H1 (cell line): Measurements from ENCODE around the gene TUBGCP6.

Source experiments
- CHD1 ChIP-seq: IDR thresholded peaks from 2 replicates; pipeline ENCODE4 v1.6.1; 2012; ENCODE audit warnings: low read depth, low read length, improper control_type of control experiment
- EP300 ChIP-seq, 2 experiments: IDR thresholded peaks; 1 replicate in 1 of 2; 2 replicates in 1 of 2; pipeline ENCODE4 v1.6.1; 2011 to 2012; ENCODE audit warnings: low read depth in 2 of 2, low read length in 2 of 2, mild to moderate bottlenecking in 2 of 2, borderline replicate concordance in 1 of 2, inconsistent platforms in 1 of 2, moderate library complexity in 1 of 2
- EZH2 ChIP-seq: fragments of 200-600 bp; sonication (generic); IDR thresholded peaks from 2 replicates; pipeline ENCODE4 v1.7.1; 2012; ENCODE audit warnings: low read depth, mild to moderate bottlenecking, moderate library complexity, low read length, inconsistent platforms; ENCODE audit not compliant: severe bottlenecking
- JUN ChIP-seq: IDR thresholded peaks from 2 replicates; pipeline ENCODE4 v1.6.1; 2011; ENCODE audit warnings: low read depth, mild to moderate bottlenecking, improper control_type of control experiment, low read length
- KDM5A ChIP-seq: fragments of 200-600 bp; IDR thresholded peaks from 2 replicates; pipeline ENCODE4 v1.7.1; 2012; ENCODE audit warnings: mild to moderate bottlenecking, low read length, inconsistent platforms, mixed read lengths
- POLR2A ChIP-seq, 2 experiments: IDR thresholded peaks; 1 replicate in 1 of 2; 2 replicates in 1 of 2; pipeline ENCODE4 v1.6.1; 2011; ENCODE audit warnings: low read depth in 2 of 2, low read length in 2 of 2, mild to moderate bottlenecking in 2 of 2; ENCODE audit errors: control extremely low read depth in 1 of 2
- RAD21 ChIP-seq, 2 experiments: IDR thresholded peaks in 1 of 2; conservative IDR thresholded peaks in 1 of 2; 2 replicates each; pipeline ENCODE4 v1.6.1; 2011; ENCODE audit warnings: low read depth in 2 of 2, low read length in 2 of 2, improper control_type of control experiment in 1 of 2, inconsistent platforms in 1 of 2, mild to moderate bottlenecking in 1 of 2, moderate library complexity in 1 of 2
- SUZ12 ChIP-seq: fragments of 200-600 bp; sonication (generic); IDR thresholded peaks from 2 replicates; pipeline ENCODE4 v1.6.1; 2012; ENCODE audit warnings: mild to moderate bottlenecking, inconsistent platforms, low read length, moderate library complexity, mixed read lengths
- TAF7 ChIP-seq: optimal IDR thresholded peaks from 2 replicates; pipeline ENCODE3; 2011; ENCODE audit warnings: low read depth, mild to moderate bottlenecking, inconsistent platforms, low read length, moderate library complexity, borderline replicate concordance
- TBP ChIP-seq: IDR thresholded peaks from 2 replicates; pipeline ENCODE4 v1.6.1; 2011; ENCODE audit warnings: low read depth, low read length, improper control_type of control experiment
- TEAD4 ChIP-seq: IDR thresholded peaks from 2 replicates; pipeline ENCODE4 v1.6.1; 2012; ENCODE audit warnings: low read depth, low read length, inconsistent platforms, mixed read lengths
- TF ChIP-seq, protein P1 (sequence below), 3 experiments: IDR thresholded peaks; 1 replicate in 2 of 3; 2 replicates in 1 of 3; pipeline versions ENCODE4 v1.5.1 to v1.6.1; 2011; ENCODE audit warnings: low read length in 3 of 3, mild to moderate bottlenecking in 3 of 3, inconsistent platforms in 2 of 3, low read depth in 1 of 3, moderate library complexity in 1 of 3; ENCODE audit not compliant: insufficient read depth in 1 of 3; ENCODE audit errors: control extremely low read depth in 1 of 3

DNA sequence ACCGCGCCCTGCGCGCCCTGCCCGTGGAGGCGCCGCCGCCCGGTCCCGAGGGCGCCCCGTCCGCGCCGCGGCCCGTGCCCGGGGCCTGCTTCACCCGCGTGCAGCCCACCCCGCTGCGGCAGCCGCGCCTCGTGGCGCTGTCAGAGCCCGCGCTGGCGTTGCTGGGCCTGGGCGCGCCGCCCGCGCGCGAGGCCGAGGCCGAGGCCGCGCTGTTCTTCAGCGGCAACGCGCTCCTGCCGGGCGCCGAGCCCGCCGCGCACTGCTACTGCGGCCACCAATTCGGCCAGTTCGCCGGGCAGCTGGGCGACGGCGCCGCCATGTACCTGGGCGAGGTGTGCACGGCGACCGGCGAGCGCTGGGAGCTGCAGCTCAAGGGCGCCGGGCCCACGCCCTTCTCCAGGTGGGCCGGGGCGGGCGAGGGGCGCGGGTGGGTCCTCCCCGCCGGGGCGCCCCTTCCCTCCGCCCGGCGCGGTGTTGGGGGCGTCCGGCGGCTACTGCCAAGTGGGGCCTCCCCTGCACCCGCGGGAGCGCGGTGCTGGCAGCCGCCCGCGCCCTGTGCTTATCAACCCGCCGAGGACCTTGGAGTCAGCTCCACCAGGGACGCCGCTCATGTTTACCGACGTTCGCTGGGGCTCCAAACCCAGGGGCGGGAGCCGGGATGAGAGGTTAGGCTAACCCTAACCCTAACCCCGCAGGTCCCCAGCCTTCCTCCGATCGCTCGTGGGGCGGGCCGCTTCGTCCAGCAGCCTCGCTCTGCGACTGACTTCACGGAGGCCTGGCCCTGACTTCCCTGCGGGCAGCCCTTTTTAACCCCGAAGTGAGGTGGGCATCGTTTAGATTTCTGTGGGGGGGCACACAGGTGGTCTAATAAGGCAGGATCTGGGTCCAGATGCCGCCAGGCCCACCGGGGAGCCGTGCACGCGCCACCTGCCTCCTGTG is 43.4 kb downstream of the TUBGCP6 start:
- TF ChIP-seq POLR2A (IDR thresholded peaks at IDR 0.05; ENCODE audit: control extremely low read depth in 1 of 2, low read depth in 2 of 2, low read length in 2 of 2) (no peak), TAF7 (no peak), TBP (no peak), EP300 (IDR thresholded peaks at IDR 0.05; ENCODE audit: borderline replicate concordance in 1 of 2, low read depth in 2 of 2, low read length in 2 of 2) (no peak), CHD1 (no peak), SUZ12 (no peak), EZH2 (no peak), TEAD4 (no peak), RAD21 (IDR thresholded peaks at IDR 0.05 in 1 of 2, conservative IDR thresholded peaks at IDR 0.05 in 1 of 2; ENCODE audit: low read depth in 2 of 2, low read length in 2 of 2) (no peak), JUN (no peak), KDM5A (no peak)
- TF ChIP-seq, protein P1, sequence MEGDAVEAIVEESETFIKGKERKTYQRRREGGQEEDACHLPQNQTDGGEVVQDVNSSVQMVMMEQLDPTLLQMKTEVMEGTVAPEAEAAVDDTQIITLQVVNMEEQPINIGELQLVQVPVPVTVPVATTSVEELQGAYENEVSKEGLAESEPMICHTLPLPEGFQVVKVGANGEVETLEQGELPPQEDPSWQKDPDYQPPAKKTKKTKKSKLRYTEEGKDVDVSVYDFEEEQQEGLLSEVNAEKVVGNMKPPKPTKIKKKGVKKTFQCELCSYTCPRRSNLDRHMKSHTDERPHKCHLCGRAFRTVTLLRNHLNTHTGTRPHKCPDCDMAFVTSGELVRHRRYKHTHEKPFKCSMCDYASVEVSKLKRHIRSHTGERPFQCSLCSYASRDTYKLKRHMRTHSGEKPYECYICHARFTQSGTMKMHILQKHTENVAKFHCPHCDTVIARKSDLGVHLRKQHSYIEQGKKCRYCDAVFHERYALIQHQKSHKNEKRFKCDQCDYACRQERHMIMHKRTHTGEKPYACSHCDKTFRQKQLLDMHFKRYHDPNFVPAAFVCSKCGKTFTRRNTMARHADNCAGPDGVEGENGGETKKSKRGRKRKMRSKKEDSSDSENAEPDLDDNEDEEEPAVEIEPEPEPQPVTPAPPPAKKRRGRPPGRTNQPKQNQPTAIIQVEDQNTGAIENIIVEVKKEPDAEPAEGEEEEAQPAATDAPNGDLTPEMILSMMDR (IDR thresholded peaks at IDR 0.05; ENCODE audit: control extremely low read depth in 1 of 3, insufficient read depth in 1 of 3, low read depth in 1 of 3, low read length in 3 of 3): no peak
